GM21717 (cell line): ENCODE measurements around the gene NAA80.

Experiments used
- ATAC-seq: cut with Tn5 transposase; IDR thresholded peaks from one replicate; pipeline ENCODE4 v1.9.1; 2021; ENCODE audit warnings: mild to moderate bottlenecking, moderate library complexity; ENCODE audit not compliant: unreplicated experiment

The NAA80 gene

GRCh38 chr3:50298836-50299637, at the start of gene NAA80, which contains the start of gene HYAL3:
Gene NAA80 (minus strand): TSS chr3:50299405. CDS start chr3:50297463, 1,942 bp downstream.
Gene HYAL3 (minus strand): TSS chr3:50299405. CDS start chr3:50295602, 3,803 bp downstream.
- ATAC-seq: peak; percentile 72

GRCh38 chr3:50347187-50347813, 48.1 kb upstream of the NAA80 start:
- ATAC-seq: no peak

- ATAC-seq: no peak
Measured at GRCh38 chr3:50345586-50346234, 46.5 kb upstream of the NAA80 start, which contains the start of gene ZMYND10. Gene ZMYND10 (minus strand): TSS chr3:50345732. CDS start chr3:50345579, 153 bp downstream.

GRCh38 chr3:50345008-50345407, 45.8 kb upstream of the NAA80 start:
- no peak for ATAC-seq

GRCh38 chr3:50342813-50343633, 43.8 kb upstream of the NAA80 start:
- ATAC-seq: no peak

GRCh38 chr3:50341996-50342650, 42.9 kb upstream of the NAA80 start:
- ATAC-seq: no peak

GRCh38 chr3:50341537-50341936, 42.3 kb upstream of the NAA80 start:
- ATAC-seq: no peak

GRCh38 chr3:50340448-50341329, 41.5 kb upstream of the NAA80 start, which contains the start of gene RASSF1:
Gene RASSF1 (minus strand): TSS chr3:50340836. CDS start chr3:50340805, 31 bp downstream.
- ATAC-seq: no peak

- no peak for ATAC-seq
Measured at GRCh38 chr3:50340147-50340447, 40.9 kb upstream of the NAA80 start.

- no peak for ATAC-seq
Measured at GRCh38 chr3:50339485-50340146, 40.4 kb upstream of the NAA80 start.

- no peak for ATAC-seq
Measured at GRCh38 chr3:50338965-50339364, 39.8 kb upstream of the NAA80 start.

GRCh38 chr3:50337175-50337861, 38.1 kb upstream of the NAA80 start:
- ATAC-seq: peak; percentile 61

- peak; percentile 31 for ATAC-seq
Measured at GRCh38 chr3:50336452-50337174, 37.4 kb upstream of the NAA80 start.

- no peak for ATAC-seq
Measured at GRCh38 chr3:50334339-50335075, 35.3 kb upstream of the NAA80 start.

- ATAC-seq: no peak
Measured at GRCh38 chr3:50333744-50334328, 34.6 kb upstream of the NAA80 start.

- no peak for ATAC-seq
Measured at GRCh38 chr3:50331364-50331907, 32.2 kb upstream of the NAA80 start.
